Mesenchymal stem cell (in vitro differentiated cells and primary cell): ENCODE data around the gene ADAD2.

ENCODE experiments used
- DNase-seq: peaks from one replicate; pipeline ENCODE4 v3.0.0-alpha.2; 2013
- H2AFZ ChIP-seq: one replicate; pipeline ENCODE4 v1.6.1; 2013; ENCODE audit warnings: low read depth, mild to moderate bottlenecking, control low read depth, inconsistent platforms, low read length, moderate library complexity
- H2AK5ac ChIP-seq: 2 replicates; pipeline ENCODE4 v1.6.1; 2013; ENCODE audit warnings: low read length, moderate library complexity, mild to moderate bottlenecking, inconsistent platforms; ENCODE audit not compliant: severe bottlenecking
- H2BK120ac ChIP-seq: one replicate; pipeline ENCODE4 v1.6.1; 2013; ENCODE audit warnings: low read depth, mild to moderate bottlenecking, inconsistent platforms, low read length, moderate library complexity
- H2BK12ac ChIP-seq, 2 experiments: one replicate each; pipeline ENCODE4 v1.6.1; 2013; ENCODE audit warnings: inconsistent platforms in 2 of 2, low read length in 2 of 2, mild to moderate bottlenecking in 2 of 2, moderate library complexity in 2 of 2, control low read depth in 1 of 2
- H2BK15ac ChIP-seq: one replicate; pipeline ENCODE4 v1.6.1; 2013; ENCODE audit warnings: mild to moderate bottlenecking, low read depth, inconsistent platforms; ENCODE audit not compliant: poor library complexity, severe bottlenecking
- H2BK5ac ChIP-seq: 2 replicates; pipeline ENCODE4 v1.6.1; 2013; ENCODE audit warnings: low read depth, mild to moderate bottlenecking, low read length, control low read depth, inconsistent platforms; ENCODE audit not compliant: poor library complexity, severe bottlenecking
- H3K14ac ChIP-seq, 2 experiments: one replicate each; pipeline ENCODE4 v1.6.1; 2013; ENCODE audit warnings: inconsistent platforms in 2 of 2, low read length in 2 of 2, control low read depth in 1 of 2, mild to moderate bottlenecking in 1 of 2, moderate library complexity in 1 of 2
- H3K18ac ChIP-seq, 2 experiments: one replicate each; pipeline ENCODE4 v1.6.1; 2013; ENCODE audit warnings: inconsistent platforms in 2 of 2, low read length in 2 of 2, control low read depth in 1 of 2, low read depth in 1 of 2, mild to moderate bottlenecking in 1 of 2
- H3K23ac ChIP-seq, 2 experiments: one replicate each; pipeline ENCODE4 v1.6.1; 2013; ENCODE audit warnings: inconsistent platforms in 2 of 2, low read length in 2 of 2, mild to moderate bottlenecking in 2 of 2, moderate library complexity in 2 of 2, control low read depth in 1 of 2
- H3K27ac ChIP-seq: 2 replicates; pipeline ENCODE4 v1.5.1; 2013; ENCODE audit warnings: mild to moderate bottlenecking, moderate library complexity, low read length, control low read depth, inconsistent platforms; ENCODE audit not compliant: poor library complexity, severe bottlenecking
- H3K27me3 ChIP-seq, 2 experiments: 2 replicates each; pipeline versions ENCODE4 v1.6.1 to v1.7.0; 2013; ENCODE audit warnings: low read length in 2 of 2, mild to moderate bottlenecking in 2 of 2, moderate library complexity in 2 of 2, control low read depth in 1 of 2, inconsistent platforms in 1 of 2; ENCODE audit not compliant: control insufficient read depth in 1 of 2, insufficient read depth in 1 of 2
- H3K36me3 ChIP-seq, 2 experiments: 2 replicates each; pipeline versions ENCODE4 v1.6.1 to v1.7.0; 2013; ENCODE audit warnings: low read length in 2 of 2, control low read depth in 1 of 2, inconsistent platforms in 1 of 2, low read depth in 1 of 2, mild to moderate bottlenecking in 1 of 2; ENCODE audit not compliant: insufficient read depth in 2 of 2, control insufficient read depth in 1 of 2
- H3K4ac ChIP-seq, 2 experiments: one replicate each; pipeline ENCODE4 v1.6.1; 2013; ENCODE audit warnings: inconsistent platforms in 2 of 2, low read length in 2 of 2, mild to moderate bottlenecking in 2 of 2, moderate library complexity in 2 of 2, control low read depth in 1 of 2, low read depth in 1 of 2
- H3K4me1 ChIP-seq: 2 replicates; pipeline ENCODE4 v1.6.1; 2013; ENCODE audit warnings: low read depth, low read length, control low read depth; ENCODE audit not compliant: control insufficient read depth, insufficient read depth
- H3K4me2 ChIP-seq: 2 replicates; pipeline ENCODE4 v1.6.1; 2013; ENCODE audit warnings: low read length, mild to moderate bottlenecking, inconsistent platforms; ENCODE audit not compliant: poor library complexity, severe bottlenecking
- H3K4me3 ChIP-seq, 2 experiments: 2 replicates each; pipeline versions ENCODE4 v1.5.1 to v1.7.0; 2013; ENCODE audit warnings: low read length in 2 of 2, mild to moderate bottlenecking in 2 of 2, control low read depth in 1 of 2, low read depth in 1 of 2; ENCODE audit not compliant: insufficient read depth in 1 of 2
- H3K79me1 ChIP-seq: replicated peaks from 2 replicates; pipeline ENCODE4 v1.6.1; 2013; ENCODE audit warnings: mild to moderate bottlenecking, control low read depth, low read length, inconsistent platforms; ENCODE audit not compliant: poor library complexity, severe bottlenecking
- H3K9ac ChIP-seq: 2 replicates; pipeline ENCODE4 v1.7.0; 2013; ENCODE audit warnings: mild to moderate bottlenecking, low read length, moderate library complexity
- H3K9me3 ChIP-seq: 2 replicates; pipeline ENCODE4 v1.7.0; 2013; ENCODE audit warnings: mild to moderate bottlenecking, low read length; ENCODE audit not compliant: control insufficient read depth
- H4K8ac ChIP-seq: one replicate; pipeline ENCODE4 v1.6.1; 2013; ENCODE audit warnings: inconsistent platforms, mild to moderate bottlenecking, low read length, moderate library complexity
- H4K91ac ChIP-seq: one replicate; pipeline ENCODE4 v1.6.1; 2013; ENCODE audit warnings: mild to moderate bottlenecking, low read length, inconsistent platforms
- WGBS: methylation state at CpG from one replicate; pipeline ENCODE4 v1.1.7; 2013; ENCODE audit warnings: mixed read lengths; 5-methylcytosine and 5-hydroxymethylcytosine counted together

Gene ADAD2

DNA sequence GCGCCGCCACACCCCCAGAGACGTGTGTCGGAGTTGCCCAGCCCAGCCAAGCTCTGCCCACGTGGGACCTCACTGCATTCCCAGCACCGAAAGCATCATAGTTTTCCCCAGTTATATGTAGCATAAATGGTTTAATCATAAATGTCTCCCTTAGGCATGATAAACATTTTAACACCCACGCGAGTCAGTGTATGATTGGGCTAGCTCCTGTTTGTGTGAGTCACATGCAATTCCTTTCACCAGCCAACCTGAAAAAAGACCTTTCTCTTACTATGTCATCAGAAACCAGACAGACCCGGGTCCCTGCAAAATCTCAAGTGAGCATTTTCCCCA is 13.2 kb upstream of the ADAD2 start:
- Histone ChIP-seq H3K23ac (no peak overlapping the region), H3K9ac (peak overlapping the region; percentile 49), H3K9me3 (no peaks in the 10 kb centered on the region), H2BK120ac (no peak overlapping the region), H3K27ac (peak overlapping the region; percentile 6), H3K4me1 (peaks cover 21% of the 10 kb centered on the region), H2AFZ (no peak overlapping the region), H4K8ac (peak overlapping the region; percentile 42), H3K4me3 (no peak overlapping the region), H3K36me3 (peaks cover 42 to 48% of the 10 kb centered on the region in 2 experiments), H3K14ac (no peak overlapping the region), H2AK5ac (no peak overlapping the region), H3K4me2 (no peak overlapping the region), H3K4ac (no peak overlapping the region), H3K18ac (peak overlapping the region in 1 of 2 experiments; percentile 25), H3K27me3 (peaks cover 0 to 9% of the 10 kb centered on the region in 2 experiments), H3K79me1 (peaks cover 19% of the 10 kb centered on the region), H4K91ac (peak overlapping the region; percentile 55), H2BK15ac (no peak overlapping the region), H2BK5ac (no peak overlapping the region), H2BK12ac (peak overlapping the region in 1 of 2 experiments; percentile 59)
- DNase-seq: peak; percentile 51
- 64% methylated on average over 8 of the region's 9 CpGs for WGBS

- Histone ChIP-seq H3K4ac (no peak overlapping the region), H2BK120ac (no peak overlapping the region), H3K4me3 (no peak overlapping the region), H2AFZ (no peak overlapping the region), H2BK15ac (no peak overlapping the region), H3K18ac (peak overlapping the region in 1 of 2 experiments; percentile 18), H3K79me1 (peaks cover 25% of the 10 kb centered on the region), H4K8ac (peak overlapping the region; percentile 53), H4K91ac (peak overlapping the region; percentile 34), H3K36me3 (peaks cover 47 to 53% of the 10 kb centered on the region in 2 experiments), H2BK5ac (no peak overlapping the region), H3K4me2 (no peak overlapping the region), H3K23ac (no peak overlapping the region), H3K9ac (no peak overlapping the region), H2AK5ac (no peak overlapping the region), H3K9me3 (no peaks in the 10 kb centered on the region), H3K14ac (no peak overlapping the region), H3K27me3 (peaks cover 0 to 6% of the 10 kb centered on the region in 2 experiments), H3K27ac (no peak overlapping the region), H3K4me1 (peaks cover 21% of the 10 kb centered on the region), H2BK12ac (peak overlapping the region in 1 of 2 experiments; percentile 45)
- DNase-seq: no peak
- WGBS: 97% methylated on average over 15 of the region's 15 CpGs
Observed at GRCh38 chr16:84178146-84178765, 12.7 kb upstream of the ADAD2 start.

- no peak overlapping the region for H3K4me3 ChIP-seq
- 97% methylated on average over 28 of the region's 28 CpGs for WGBS
- no peak overlapping the region for H3K27ac ChIP-seq
Observed at GRCh38 chr16:84178892-84179611, 11.9 kb upstream of the ADAD2 start.

GRCh38 chr16:84179612-84180320 is 11.2 kb upstream of the ADAD2 start:
- DNase-seq: no peak
- Histone ChIP-seq H3K9ac (no peak overlapping the region), H3K79me1 (peaks cover 39% of the 10 kb centered on the region), H3K4me2 (no peak overlapping the region), H2AK5ac (no peak overlapping the region), H3K36me3 (peaks cover 59 to 68% of the 10 kb centered on the region in 2 experiments), H3K14ac (no peak overlapping the region), H3K4me3 (no peak overlapping the region), H4K91ac (no peak overlapping the region), H3K9me3 (no peaks in the 10 kb centered on the region), H3K4ac (no peak overlapping the region), H2BK120ac (no peak overlapping the region), H3K4me1 (peaks cover 21% of the 10 kb centered on the region), H3K27me3 (no peaks in the 10 kb centered on the region), H3K27ac (no peak overlapping the region), H2BK15ac (no peak overlapping the region), H2BK12ac (no peak overlapping the region), H3K23ac (no peak overlapping the region), H2BK5ac (no peak overlapping the region), H2AFZ (no peak overlapping the region), H3K18ac (no peak overlapping the region), H4K8ac (no peak overlapping the region)
- WGBS: 93% methylated on average over 26 of the region's 33 CpGs

More at GRCh38 chr16:84178892-84179611, 11.9 kb upstream of the ADAD2 start:
- H2BK5ac ChIP-seq: no peak overlapping the region
- H3K79me1 ChIP-seq: peaks cover 33% of the 10 kb centered on the region
- peaks cover 0 to 3% of the 10 kb centered on the region in 2 experiments for H3K27me3 ChIP-seq
- H3K9ac ChIP-seq: no peak overlapping the region
- H3K4me1 ChIP-seq: peaks cover 21% of the 10 kb centered on the region
- no peak overlapping the region for H4K91ac ChIP-seq
- H3K18ac ChIP-seq: no peak overlapping the region
- peaks cover 51 to 61% of the 10 kb centered on the region in 2 experiments for H3K36me3 ChIP-seq
- no peak overlapping the region for H3K14ac ChIP-seq
- H3K9me3 ChIP-seq: no peaks in the 10 kb centered on the region
- no peak for DNase-seq
- H3K23ac ChIP-seq: no peak overlapping the region
- no peak overlapping the region for H2AK5ac ChIP-seq
- H3K4ac ChIP-seq: no peak overlapping the region
- H4K8ac ChIP-seq: no peak overlapping the region
- no peak overlapping the region for H2BK120ac ChIP-seq
- no peak overlapping the region for H2BK15ac ChIP-seq
- H3K4me2 ChIP-seq: no peak overlapping the region
- no peak overlapping the region for H2AFZ ChIP-seq
- no peak overlapping the region for H2BK12ac ChIP-seq
